ENCODE data around the gene DISC1.

- TF ChIP-seq EZH2 (IDR thresholded peaks at IDR 0.05; ENCODE audit: insufficient read depth, poor library complexity, severe bottlenecking) = no peak
- no peak for TF ChIP-seq EZH2phosphoT487 (IDR thresholded peaks at IDR 0.05; ENCODE audit: insufficient read depth, low read depth)
Measured at GRCh38 chr1:231706934-231707333, 80.3 kb downstream of the DISC1 start.

All from GM23248 (cell line).